Tibial nerve (tissue), 3 donors: Measurements from ENCODE around the gene ATAD3A.

ENCODE experiments used
- POLR2A ChIP-seq, 2 donors: fragments of 450-650 bp; IDR thresholded peaks; one replicate each; pipeline ENCODE4 v1.6.1; 2017; ENCODE audit warnings: antibody characterized with exemption in 2 of 2, mild to moderate bottlenecking in 2 of 2, moderate library complexity in 2 of 2
- TF ChIP-seq, protein P1 (sequence below), 5 experiments: fragments of 200-600 bp in 3 of 5; fragments of 450-650 bp in 2 of 5; sonication (generic) in 3 of 5; IDR thresholded peaks; one replicate each; pipeline ENCODE4 v1.5.1; 2016 to 2019; ENCODE audit warnings: antibody characterized with exemption in 5 of 5, mild to moderate bottlenecking in 3 of 5, moderate library complexity in 2 of 5

DNA sequence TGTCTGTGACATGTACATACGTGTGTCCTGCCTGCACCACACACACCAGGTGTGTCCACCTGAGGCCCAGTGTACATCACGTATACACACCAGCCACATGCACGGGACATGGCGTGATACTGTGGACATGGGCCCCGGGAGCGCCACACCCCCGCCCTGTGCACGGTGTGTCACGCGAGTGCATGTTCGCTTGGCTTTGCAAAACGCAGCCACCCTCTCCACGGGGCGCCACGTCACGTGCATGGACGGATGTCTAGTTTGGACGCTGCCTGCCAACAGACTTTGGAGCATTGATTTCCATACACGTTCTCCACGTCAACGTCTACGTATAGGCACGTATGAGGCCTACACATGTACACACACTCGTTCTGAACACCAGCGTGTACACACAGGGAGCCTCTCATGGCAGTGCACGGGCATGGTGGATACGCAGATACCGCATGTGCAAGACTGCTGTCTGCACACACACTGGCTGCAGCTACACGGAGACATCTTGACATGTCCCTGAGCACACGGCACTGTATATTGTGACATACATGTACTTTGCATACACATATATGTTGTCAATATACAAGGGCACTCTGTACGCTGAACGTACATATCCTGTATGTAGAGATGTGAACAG is 25.8 kb downstream of the ATAD3A start:
- TF ChIP-seq, protein P1, sequence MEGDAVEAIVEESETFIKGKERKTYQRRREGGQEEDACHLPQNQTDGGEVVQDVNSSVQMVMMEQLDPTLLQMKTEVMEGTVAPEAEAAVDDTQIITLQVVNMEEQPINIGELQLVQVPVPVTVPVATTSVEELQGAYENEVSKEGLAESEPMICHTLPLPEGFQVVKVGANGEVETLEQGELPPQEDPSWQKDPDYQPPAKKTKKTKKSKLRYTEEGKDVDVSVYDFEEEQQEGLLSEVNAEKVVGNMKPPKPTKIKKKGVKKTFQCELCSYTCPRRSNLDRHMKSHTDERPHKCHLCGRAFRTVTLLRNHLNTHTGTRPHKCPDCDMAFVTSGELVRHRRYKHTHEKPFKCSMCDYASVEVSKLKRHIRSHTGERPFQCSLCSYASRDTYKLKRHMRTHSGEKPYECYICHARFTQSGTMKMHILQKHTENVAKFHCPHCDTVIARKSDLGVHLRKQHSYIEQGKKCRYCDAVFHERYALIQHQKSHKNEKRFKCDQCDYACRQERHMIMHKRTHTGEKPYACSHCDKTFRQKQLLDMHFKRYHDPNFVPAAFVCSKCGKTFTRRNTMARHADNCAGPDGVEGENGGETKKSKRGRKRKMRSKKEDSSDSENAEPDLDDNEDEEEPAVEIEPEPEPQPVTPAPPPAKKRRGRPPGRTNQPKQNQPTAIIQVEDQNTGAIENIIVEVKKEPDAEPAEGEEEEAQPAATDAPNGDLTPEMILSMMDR (IDR thresholded peaks at IDR 0.05) = no peak
- no peak for TF ChIP-seq POLR2A (IDR thresholded peaks at IDR 0.05)
